Activated naive CD8-positive, alpha-beta T cell treated with anti-CD3 and anti-CD28 coated beads for 36 hours (primary cell): Measurements from ENCODE around the gene CASP9. TPM values are rescaled to one million over a fixed set of nuclear protein-coding genes. Genes with fewer than 3 reads are reported as not detected.
"Not testable (repeated sequence)": the region's sequence is repeated elsewhere in the genome, so short reads cannot be mapped to it uniquely, and the experiment has no call there.

Experiments used
- DNase-seq: peaks from one replicate; pipeline ENCODE4 v3.0.0; 2021
- H3K27ac Mint-ChIP-seq: one replicate; pipeline ENCODE4 v1.8.0; 2022; ENCODE audit warnings: mild to moderate bottlenecking, moderate library complexity, mixed read lengths
- H3K27me3 Mint-ChIP-seq: one replicate; pipeline ENCODE4 v1.8.0; 2022; ENCODE audit warnings: mild to moderate bottlenecking, mixed read lengths
- H3K36me3 Mint-ChIP-seq: one replicate; pipeline ENCODE4 v1.8.0; 2021; ENCODE audit warnings: mild to moderate bottlenecking, mixed read lengths
- H3K4me1 Mint-ChIP-seq: one replicate; pipeline ENCODE4 v1.8.0; 2021; ENCODE audit warnings: mixed read lengths
- H3K4me3 Mint-ChIP-seq: one replicate; pipeline ENCODE4 v1.8.0; 2022; ENCODE audit warnings: mild to moderate bottlenecking, moderate library complexity, mixed read lengths
- H3K9me3 Mint-ChIP-seq: one replicate; pipeline ENCODE4 v1.8.0; 2022; ENCODE audit warnings: mixed read lengths
- total RNA-seq, 2 experiments: library from RNA; stranded (reverse); gene quantifications; one replicate each; pipeline ENCODE4 v1.2.3, GENCODE V29; 2021

The CASP9 gene
- total RNA-seq, 2 experiments from 2014 or later, result 6.5 to 9.1 TPM

DNA sequence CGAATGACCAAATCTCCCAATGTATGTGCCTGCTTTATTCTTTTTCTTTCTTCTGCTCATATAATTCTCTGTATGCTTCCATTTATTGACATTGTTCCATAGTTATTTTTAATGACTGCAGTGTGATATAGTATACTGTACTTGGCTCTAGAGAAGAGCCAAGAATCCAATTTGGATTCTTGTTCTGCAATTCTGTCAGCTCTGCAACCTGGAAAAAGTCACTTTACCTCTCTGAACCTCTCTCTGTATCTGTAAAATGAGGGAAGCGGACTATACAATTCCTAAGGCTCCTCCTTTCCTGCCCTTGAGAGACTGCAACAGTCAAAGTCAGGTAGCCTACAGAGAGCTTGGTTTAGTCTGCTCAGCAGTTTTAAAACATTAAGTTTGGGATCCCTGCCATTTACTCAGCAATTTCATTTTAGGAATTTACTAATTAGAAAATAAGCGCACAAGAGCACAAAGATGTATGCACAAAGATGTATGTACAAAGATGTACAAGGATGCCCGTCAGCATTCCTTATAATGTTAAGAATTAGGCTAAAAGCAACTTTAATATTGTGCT is 17.3 kb upstream of the CASP9 start:
- Mint-ChIP-seq H3K9me3 (no peaks in the 10 kb centered on the region), H3K36me3 (peaks cover 22% of the 10 kb centered on the region), H3K27me3 (no peaks in the 10 kb centered on the region), H3K27ac (peak overlapping the region; percentile 34), H3K4me3 (no peak overlapping the region), H3K4me1 (no peaks in the 10 kb centered on the region)
- DNase-seq, result no peak

- Mint-ChIP-seq H3K36me3 (peaks cover 20% of the 10 kb centered on the region), H3K27me3 (no peaks in the 10 kb centered on the region), H3K9me3 (no peaks in the 10 kb centered on the region), H3K4me1 (no peaks in the 10 kb centered on the region), H3K27ac (no peak overlapping the region), H3K4me3 (no peak overlapping the region)
- DNase-seq, result no peak
Measured at GRCh38 chr1:15540186-15540585, 16.2 kb upstream of the CASP9 start.

GRCh38 chr1:15538771-15539170 is 14.8 kb upstream of the CASP9 start:
- H3K4me3 Mint-ChIP-seq, result no peak overlapping the region
- no peaks in the 10 kb centered on the region for H3K4me1 Mint-ChIP-seq
- H3K27me3 Mint-ChIP-seq, result no peaks in the 10 kb centered on the region
- no peak overlapping the region for H3K27ac Mint-ChIP-seq
- H3K36me3 Mint-ChIP-seq, result peaks cover 20% of the 10 kb centered on the region
- no peaks in the 10 kb centered on the region for H3K9me3 Mint-ChIP-seq
- DNase-seq, result no peak

DNA sequence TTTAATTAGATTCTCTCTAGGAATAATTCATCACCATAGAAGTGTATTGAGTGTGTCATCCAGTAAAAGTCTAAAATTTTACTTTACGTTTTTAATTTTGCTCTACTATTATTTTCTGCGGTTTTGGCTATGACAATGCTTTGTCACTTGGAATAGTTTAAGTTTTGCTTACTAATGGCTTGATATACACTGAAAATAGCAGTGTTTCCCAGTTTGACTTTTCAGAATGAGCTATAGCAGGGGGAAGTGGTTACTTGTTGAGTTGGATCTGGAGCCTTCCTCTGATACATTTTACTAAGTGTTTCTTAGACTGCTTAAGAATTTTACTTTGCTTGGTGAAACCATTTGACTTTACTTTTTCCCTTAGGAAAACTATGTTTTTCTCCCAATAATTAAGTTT is 7.7 kb upstream of the CASP9 start:
- H3K9me3 Mint-ChIP-seq, result no peaks in the 10 kb centered on the region
- no peak overlapping the region for H3K4me3 Mint-ChIP-seq
- no peak overlapping the region for H3K27ac Mint-ChIP-seq
- H3K27me3 Mint-ChIP-seq, result no peaks in the 10 kb centered on the region
- H3K4me1 Mint-ChIP-seq, result peaks cover 22% of the 10 kb centered on the region
- no peak for DNase-seq
- H3K36me3 Mint-ChIP-seq, result peaks cover 6% of the 10 kb centered on the region

DNA sequence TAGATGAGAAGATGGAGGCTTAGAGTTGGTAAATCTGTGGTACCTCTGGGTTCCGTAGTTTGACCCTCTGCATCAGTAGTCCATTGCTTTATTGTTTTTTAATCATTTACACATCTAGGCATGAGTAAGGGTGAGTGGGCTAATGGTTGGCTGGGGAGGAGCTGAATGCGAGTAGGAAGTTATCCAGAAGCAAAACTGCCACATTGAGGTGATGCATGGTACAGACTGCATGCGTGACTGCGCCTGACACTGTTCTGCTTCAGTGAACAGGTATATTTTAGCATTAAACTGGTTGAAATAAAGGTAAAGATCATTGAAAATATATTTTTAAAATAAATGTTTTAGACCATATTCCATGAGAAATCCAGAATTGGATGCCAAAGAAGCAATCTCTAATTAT is 7.0 kb upstream of the CASP9 start:
- H3K27ac Mint-ChIP-seq, result no peak overlapping the region
- H3K36me3 Mint-ChIP-seq, result peaks cover 2% of the 10 kb centered on the region
- peaks cover 26% of the 10 kb centered on the region for H3K4me1 Mint-ChIP-seq
- no peaks in the 10 kb centered on the region for H3K9me3 Mint-ChIP-seq
- H3K27me3 Mint-ChIP-seq, result no peaks in the 10 kb centered on the region
- no peak overlapping the region for H3K4me3 Mint-ChIP-seq
- DNase-seq, result no peak

DNA sequence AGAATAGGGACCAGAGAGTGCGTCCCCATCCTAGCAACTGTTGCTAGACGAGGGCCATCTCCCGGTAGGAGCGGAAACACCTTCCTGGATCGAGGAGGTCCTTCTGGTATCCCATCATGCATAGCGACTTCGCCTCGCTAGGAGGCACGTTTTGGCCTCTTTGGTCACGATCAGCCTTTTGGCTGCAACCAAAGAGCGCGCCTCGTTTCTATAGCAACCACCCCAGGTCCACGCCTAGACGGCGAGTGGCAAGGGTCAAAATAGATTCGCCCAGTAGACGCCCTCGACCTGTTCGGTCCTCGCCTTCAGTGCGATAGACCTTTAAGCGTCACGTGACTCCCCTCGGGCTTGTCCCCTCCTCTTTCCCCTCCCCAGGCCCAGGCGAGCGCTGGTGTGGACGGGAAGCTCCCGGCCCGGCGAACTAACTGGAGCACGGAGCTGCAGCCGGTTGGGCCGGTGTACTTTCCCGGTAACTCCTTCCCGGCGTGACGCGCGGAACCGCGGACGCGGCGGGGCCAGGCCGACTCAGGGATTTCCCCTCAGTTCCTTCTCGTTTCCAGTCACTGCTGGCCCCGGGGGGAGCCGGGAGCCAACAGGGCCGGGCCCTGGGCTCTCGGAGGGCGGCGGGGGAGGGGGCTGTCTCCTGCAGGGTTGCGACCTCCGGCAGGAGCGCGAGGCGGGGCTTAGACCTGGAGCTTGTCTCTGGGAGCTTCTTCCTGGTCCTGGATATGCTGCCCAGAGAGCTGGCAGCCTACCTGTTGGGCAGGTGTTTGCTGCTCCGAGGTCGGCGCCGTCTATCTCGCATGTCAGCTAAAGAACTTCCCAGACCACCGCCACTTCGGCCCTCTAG is 2.7 kb upstream of the CASP9 start, which contains the start of gene DNAJC16:
Gene DNAJC16, plus strand, starts transcription at position 359 of the 850 bp plus-strand sequence. CDS start 2,258 bp downstream, outside the sequence.
- H3K36me3 Mint-ChIP-seq, result no peaks in the 10 kb centered on the region
- H3K27me3 Mint-ChIP-seq, result no peaks in the 10 kb centered on the region
- DNase-seq, result peak; percentile 97
- peak within 1 kb of the TSS; percentile 85 for H3K4me3 Mint-ChIP-seq
- H3K4me1 Mint-ChIP-seq, result peaks cover 40% of the 10 kb centered on the region
- H3K9me3 Mint-ChIP-seq, result no peaks in the 10 kb centered on the region
- H3K27ac Mint-ChIP-seq, result peak within 1 kb of the TSS; percentile 98

DNA sequence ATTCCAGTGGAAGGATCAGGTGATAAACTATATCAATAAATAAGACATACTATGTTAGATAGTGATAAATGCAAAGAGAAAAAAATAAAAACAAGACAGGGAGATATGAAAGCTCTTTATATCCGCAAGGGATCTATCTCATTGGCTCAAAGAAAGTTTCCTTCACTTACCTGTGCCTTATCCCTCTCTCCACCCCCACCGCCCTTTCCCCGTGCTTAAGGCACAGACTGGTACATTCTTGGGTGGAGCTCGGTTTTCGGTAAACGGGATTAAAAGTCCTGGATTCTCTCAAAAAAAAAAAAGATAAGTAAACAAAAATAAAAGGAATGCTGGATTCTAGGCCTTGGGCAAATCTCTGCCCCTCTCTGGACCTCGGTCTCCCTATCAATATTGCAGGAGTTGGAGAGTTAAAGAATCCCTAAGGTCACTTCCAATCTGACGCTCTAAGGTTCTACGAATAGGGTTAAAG is 2.0 kb upstream of the CASP9 start:
- peak overlapping the region; percentile 98 for H3K27ac Mint-ChIP-seq
- H3K4me1 Mint-ChIP-seq, result peaks cover 45% of the 10 kb centered on the region
- no peaks in the 10 kb centered on the region for H3K27me3 Mint-ChIP-seq
- no peak for DNase-seq
- no peaks in the 10 kb centered on the region for H3K36me3 Mint-ChIP-seq
- no peaks in the 10 kb centered on the region for H3K9me3 Mint-ChIP-seq
- peak overlapping the region; percentile 85 for H3K4me3 Mint-ChIP-seq

DNA sequence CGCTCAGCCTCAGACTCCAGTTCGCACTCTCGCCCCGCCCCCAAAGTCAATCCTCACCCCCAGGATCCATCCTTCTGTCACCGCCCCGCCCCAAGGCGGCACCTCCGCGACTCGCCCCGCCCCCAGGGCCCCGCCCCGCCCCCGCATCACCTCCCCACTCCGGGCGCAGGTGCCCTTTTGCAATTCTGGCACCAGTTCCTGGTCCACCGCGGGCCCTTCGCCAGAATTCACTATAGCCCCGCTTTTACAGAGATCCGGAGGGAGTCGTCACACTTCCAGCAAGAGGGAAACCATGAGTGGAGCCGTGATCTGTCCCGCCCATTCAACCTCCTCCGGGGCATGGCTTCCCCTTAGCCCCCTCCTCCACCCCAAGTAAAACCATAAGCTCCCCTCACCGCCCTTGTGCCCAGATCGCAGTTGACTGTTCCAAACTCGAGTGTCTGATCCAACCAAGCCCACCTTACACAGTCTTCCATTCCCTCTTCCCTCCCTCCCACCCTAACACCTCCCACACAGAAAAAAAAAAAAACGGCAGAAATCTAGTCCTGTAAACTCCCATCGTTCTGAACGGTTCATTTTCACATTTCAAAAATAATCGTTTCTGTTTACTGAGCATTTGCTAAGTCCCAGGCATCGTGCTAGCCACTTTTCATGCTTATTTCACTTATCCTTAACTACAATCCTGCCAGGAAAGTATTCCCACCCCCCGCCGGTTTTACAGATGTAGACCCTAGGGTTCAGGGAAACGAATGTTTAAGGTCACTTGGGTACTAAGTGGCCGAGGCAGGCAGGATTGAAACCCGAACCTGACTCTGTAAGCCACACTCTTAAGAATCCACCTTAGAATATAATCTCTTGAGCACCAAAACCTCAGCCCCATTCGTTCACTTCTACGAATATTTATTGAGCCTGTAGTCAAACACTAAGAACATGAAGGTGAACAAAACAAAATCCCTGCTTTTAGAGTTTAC is 1.3 kb upstream of the CASP9 start:
- peak overlapping the region; percentile 98 for H3K27ac Mint-ChIP-seq
- peak; percentile 99 for DNase-seq
- H3K4me1 Mint-ChIP-seq, result peaks cover 45% of the 10 kb centered on the region
- no peaks in the 10 kb centered on the region for H3K9me3 Mint-ChIP-seq
- no peaks in the 10 kb centered on the region for H3K27me3 Mint-ChIP-seq
- H3K4me3 Mint-ChIP-seq, result peak overlapping the region; percentile 85
- H3K36me3 Mint-ChIP-seq, result no peaks in the 10 kb centered on the region

DNA sequence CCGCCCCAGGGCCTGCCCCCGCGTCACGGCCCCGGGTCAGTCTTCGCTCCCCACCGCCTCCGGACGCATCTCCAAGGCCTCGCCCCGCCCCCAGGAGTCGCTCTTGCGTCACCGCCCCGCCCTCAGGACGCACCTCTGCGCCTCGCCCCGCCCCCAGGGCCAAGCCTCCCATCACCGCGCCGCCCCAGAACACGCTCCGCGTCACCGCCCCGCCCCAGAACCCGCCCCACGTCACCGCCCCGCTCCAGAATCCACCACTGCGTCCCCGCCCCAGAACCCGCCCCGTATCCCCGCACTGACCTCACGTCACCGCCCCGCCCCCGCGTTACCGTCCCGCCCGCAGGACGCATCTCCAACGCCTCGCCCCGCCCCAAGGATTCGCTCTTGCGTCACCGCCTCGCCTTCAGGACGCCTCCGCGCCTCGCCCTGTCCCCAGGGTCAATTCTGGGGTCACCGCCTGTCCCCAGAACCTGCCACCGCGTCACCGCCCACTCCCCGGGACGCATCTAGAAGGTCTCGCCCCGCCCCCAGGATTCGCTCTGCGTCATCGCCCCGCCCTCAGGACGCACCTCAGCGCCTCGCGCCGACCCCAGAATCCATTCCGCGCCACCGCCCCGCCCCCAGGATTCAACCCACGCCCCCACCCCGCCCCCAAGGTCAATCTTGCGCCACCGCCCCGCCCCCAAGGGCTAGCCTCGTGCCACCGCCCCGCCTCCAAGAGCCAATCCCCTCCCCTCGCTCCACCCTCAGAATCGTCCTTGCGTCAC is 451 bp upstream of the CASP9 start:
- Mint-ChIP-seq H3K27ac (peak overlapping the region; percentile 98), H3K4me3 (peak overlapping the region; percentile 85), H3K4me1 (peaks cover 45% of the 10 kb centered on the region), H3K27me3 (no peaks in the 10 kb centered on the region), H3K9me3 (no peaks in the 10 kb centered on the region), H3K36me3 (no peaks in the 10 kb centered on the region)
- peak; percentile 99 for DNase-seq

- Mint-ChIP-seq H3K27me3 (no peaks in the 10 kb centered on the region), H3K36me3 (no peaks in the 10 kb centered on the region), H3K9me3 (no peaks in the 10 kb centered on the region), H3K4me1 (peaks cover 38% of the 10 kb centered on the region), H3K27ac (peak overlapping the region; percentile 98), H3K4me3 (peak overlapping the region; percentile 85)
- DNase-seq, result no peak
Measured at GRCh38 chr1:15523104-15524020, 653 bp downstream of the CASP9 start.

- H3K4me1 Mint-ChIP-seq, result peaks cover 31% of the 10 kb centered on the region
- no peaks in the 10 kb centered on the region for H3K9me3 Mint-ChIP-seq
- no peak for DNase-seq
- peak overlapping the region; percentile 34 for H3K4me3 Mint-ChIP-seq
- no peaks in the 10 kb centered on the region for H3K27me3 Mint-ChIP-seq
- H3K27ac Mint-ChIP-seq, result no peak overlapping the region
- H3K36me3 Mint-ChIP-seq, result no peaks in the 10 kb centered on the region
Measured at GRCh38 chr1:15522551-15522950, 1.5 kb downstream of the CASP9 start.

GRCh38 chr1:15521206-15521906 is 2.7 kb downstream of the CASP9 start:
- H3K27me3 Mint-ChIP-seq, DNase-seq, H3K36me3 Mint-ChIP-seq, H3K4me3 Mint-ChIP-seq, H3K27ac Mint-ChIP-seq, H3K9me3 Mint-ChIP-seq: not testable (repeated sequence)
- H3K4me1 Mint-ChIP-seq, result peaks cover 27% of the 10 kb centered on the region

DNA sequence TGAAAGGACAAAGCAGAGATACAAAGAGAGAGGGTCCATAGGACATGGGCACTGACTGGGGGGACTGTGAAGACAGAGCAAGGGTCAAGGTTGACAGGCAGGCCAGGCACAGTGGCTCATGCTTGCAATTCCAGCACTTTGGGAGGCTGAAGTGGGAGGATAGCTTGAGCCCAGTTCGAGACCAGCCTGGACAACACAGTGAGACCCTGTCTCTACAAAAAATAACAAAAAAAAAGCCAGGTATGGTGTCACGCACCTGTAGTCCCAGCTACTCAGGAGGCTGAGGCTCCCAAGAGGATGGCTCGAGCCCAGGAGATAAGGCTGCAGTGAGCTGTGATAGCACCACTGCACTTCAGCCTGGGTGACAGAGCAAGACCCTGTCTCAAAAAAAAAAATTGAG is 4.4 kb downstream of the CASP9 start:
- peaks cover 24% of the 10 kb centered on the region for H3K4me1 Mint-ChIP-seq
- no peaks in the 10 kb centered on the region for H3K27me3 Mint-ChIP-seq
- no peak for DNase-seq
- no peaks in the 10 kb centered on the region for H3K9me3 Mint-ChIP-seq
- H3K4me3 Mint-ChIP-seq, result no peak overlapping the region
- no peak overlapping the region for H3K27ac Mint-ChIP-seq
- H3K36me3 Mint-ChIP-seq, result peaks cover 8% of the 10 kb centered on the region
